Measurements from ENCODE around the gene TMEM240.
"Not testable (repeated sequence)": the region's sequence is repeated elsewhere in the genome, so short reads cannot be mapped to it uniquely, and the experiment has no call there.

The TMEM240 gene

GRCh38 chr1:1494311-1494710, 46.1 kb downstream of the TMEM240 start:
- DNase-seq (ENCODE audit: low spot score) = not testable (repeated sequence)

DNA sequence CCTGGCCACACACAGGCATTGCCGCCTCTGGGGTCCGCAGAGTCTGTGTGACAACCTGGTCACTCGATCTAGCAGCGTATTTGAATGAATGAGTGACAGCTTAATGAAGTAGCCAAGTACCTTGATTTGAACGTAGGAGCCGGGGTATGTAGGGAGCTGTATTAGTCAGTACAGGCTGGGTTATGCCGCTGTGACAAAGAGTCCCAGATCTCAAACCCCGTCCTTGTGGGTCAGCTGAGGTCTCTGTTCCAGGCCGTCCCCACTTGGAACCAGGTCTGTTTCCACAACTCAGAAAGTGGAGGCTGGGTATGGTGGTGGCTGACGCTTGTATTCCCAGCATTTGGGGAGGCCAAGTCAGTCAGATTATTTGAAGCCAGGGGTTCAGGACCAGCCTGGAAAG, 48.8 kb downstream of the TMEM240 start:
- no peak for DNase-seq (ENCODE audit: low spot score)

DNA sequence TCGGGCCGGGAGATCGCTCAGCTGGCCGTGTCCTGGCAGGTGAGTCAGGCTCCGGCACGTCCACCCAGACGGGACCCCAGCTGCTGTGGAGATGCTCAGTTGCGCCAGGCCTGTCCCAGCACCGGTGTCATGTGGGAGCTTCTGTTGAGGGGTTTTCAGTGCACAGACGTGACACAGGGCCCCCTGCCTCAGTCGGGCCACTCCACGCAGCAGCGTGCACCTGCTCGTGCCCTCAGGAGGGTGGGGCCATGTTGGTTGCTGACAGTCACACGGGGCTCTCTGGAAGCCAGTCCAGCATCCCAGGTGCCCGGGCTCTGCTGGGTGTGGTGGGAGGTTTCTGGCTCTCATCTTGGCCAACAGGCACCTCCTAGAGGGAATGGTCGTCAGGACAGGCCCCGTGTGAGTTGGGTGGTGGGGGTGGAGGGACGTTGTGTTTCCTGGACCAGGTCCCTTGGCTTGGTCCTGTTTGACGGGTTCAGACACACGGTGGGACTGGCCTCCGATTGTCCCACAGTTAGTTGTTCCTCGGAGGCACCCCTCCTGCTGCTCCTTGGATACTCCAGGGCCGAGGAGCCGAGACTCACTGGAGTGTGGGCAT, 49.7 kb downstream of the TMEM240 start:
- no peak for DNase-seq (ENCODE audit: low spot score)

GRCh38 chr1:1489861-1490260, 50.6 kb downstream of the TMEM240 start:
- no peak for DNase-seq (ENCODE audit: low spot score)

- DNase-seq (ENCODE audit: low spot score) = no peak
These were observed 51.2 kb downstream of the TMEM240 start for GRCh38 chr1:1489231-1489630.

GRCh38 chr1:1487701-1488100, 52.7 kb downstream of the TMEM240 start:
- DNase-seq (ENCODE audit: low spot score) = no peak

DNA sequence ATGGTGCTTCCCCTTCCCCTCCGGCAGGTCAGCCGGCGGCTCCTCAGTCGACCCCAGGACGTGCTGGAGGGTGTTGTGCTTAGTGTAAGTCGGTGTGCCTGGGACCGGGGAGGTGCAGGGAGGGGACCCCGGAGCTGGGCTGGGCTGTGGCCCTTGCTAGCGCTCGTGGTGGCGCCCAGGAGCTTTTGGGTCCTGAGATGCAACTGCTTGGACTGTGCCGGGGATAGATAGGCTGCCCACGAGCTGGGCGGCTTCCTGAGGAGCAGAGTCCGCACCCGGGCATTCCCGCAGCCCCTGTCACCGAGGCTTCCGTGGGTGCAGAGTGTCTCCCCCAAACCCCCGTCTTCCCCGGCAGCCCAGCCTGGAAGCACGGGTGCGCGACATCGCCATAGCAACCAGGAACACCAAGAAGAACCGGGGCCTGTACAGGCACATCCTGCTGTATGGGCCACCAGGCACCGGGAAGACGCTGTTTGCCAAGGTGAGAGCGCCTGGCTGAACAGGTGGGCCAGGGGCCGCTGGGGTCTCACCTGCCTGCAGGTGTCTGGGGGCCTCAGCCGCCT, 54.6 kb downstream of the TMEM240 start:
- not testable (repeated sequence) for DNase-seq (ENCODE audit: low spot score)

- DNase-seq (ENCODE audit: low spot score) = not testable (repeated sequence)
These were observed 55.3 kb downstream of the TMEM240 start for GRCh38 chr1:1484976-1485750.
